ENCODE data around the gene WNT11. TPM values are rescaled to one million over a fixed set of nuclear protein-coding genes. Genes with fewer than 3 reads are reported as not detected.

WNT11 gene
- total RNA-seq, result 1 to 10 TPM; 3.6 to 3.8 TPM

- peak within 1 kb of the TSS; percentile 50 to 58 for H3K9ac ChIP-seq (ENCODE audit: low read depth in 2 of 2, low read length in 2 of 2)
- peaks cover 38% of the 10 kb centered on the region for H3K27me3 ChIP-seq
- peak; percentile 79 for DNase-seq
- H3K9me3 ChIP-seq, result no peaks in the 10 kb centered on the region
- H3K4me1 ChIP-seq, result peaks cover 27% of the 10 kb centered on the region
- TF ChIP-seq, protein P1, sequence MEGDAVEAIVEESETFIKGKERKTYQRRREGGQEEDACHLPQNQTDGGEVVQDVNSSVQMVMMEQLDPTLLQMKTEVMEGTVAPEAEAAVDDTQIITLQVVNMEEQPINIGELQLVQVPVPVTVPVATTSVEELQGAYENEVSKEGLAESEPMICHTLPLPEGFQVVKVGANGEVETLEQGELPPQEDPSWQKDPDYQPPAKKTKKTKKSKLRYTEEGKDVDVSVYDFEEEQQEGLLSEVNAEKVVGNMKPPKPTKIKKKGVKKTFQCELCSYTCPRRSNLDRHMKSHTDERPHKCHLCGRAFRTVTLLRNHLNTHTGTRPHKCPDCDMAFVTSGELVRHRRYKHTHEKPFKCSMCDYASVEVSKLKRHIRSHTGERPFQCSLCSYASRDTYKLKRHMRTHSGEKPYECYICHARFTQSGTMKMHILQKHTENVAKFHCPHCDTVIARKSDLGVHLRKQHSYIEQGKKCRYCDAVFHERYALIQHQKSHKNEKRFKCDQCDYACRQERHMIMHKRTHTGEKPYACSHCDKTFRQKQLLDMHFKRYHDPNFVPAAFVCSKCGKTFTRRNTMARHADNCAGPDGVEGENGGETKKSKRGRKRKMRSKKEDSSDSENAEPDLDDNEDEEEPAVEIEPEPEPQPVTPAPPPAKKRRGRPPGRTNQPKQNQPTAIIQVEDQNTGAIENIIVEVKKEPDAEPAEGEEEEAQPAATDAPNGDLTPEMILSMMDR (IDR thresholded peaks at IDR 0.05), result no peak
- peak within 1 kb of the TSS; percentile 71 for H3K4me3 ChIP-seq
- no peaks in the 10 kb centered on the region for H3K36me3 ChIP-seq
- H3K27ac ChIP-seq, result no peak within 1 kb of the TSS
- intact Hi-C loops (cut with DNase I), result loop anchor here (2.0 kb wide), 1 partner anchor 112 kb away; no protein-coding TSS in a partner anchor
Measured at GRCh38 chr11:76206327-76207081, at the start of gene WNT11. Gene WNT11 (minus strand): TSS chr11:76206502. CDS start chr11:76206407, 95 bp downstream.

DNA sequence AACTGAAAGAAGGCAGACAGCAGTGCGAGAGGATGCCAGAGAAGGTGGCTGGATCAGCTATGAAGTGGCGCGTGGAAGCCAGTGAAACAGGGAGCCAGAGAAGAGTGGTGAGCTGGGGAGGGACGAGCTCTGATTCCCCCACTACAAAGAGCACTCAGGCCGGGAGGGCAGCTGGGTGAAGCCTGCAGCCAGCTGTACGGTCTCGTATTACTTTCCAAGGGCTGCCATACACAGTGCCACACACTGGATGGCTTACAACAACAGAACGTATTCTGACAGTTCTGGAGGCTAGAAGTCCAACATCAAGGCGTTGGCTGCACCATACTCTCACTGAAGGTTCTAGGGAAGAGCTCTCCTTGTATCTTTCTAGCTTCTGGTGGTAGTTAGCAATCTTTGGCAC is 47.1 kb upstream of the WNT11 start:
- no peak for DNase-seq
- H3K27me3 ChIP-seq, result no peaks in the 10 kb centered on the region
- H3K9ac ChIP-seq (ENCODE audit: low read depth in 2 of 2, low read length in 2 of 2), result no peak overlapping the region
- H3K27ac ChIP-seq, result no peak overlapping the region
- H3K36me3 ChIP-seq, result no peaks in the 10 kb centered on the region
- H3K4me3 ChIP-seq, result no peak overlapping the region
- TF ChIP-seq, protein P1 (IDR thresholded peaks at IDR 0.05), result no peak
- intact Hi-C loops (cut with DNase I), result no loop called here
- no peaks in the 10 kb centered on the region for H3K4me1 ChIP-seq
- no peaks in the 10 kb centered on the region for H3K9me3 ChIP-seq

DNA sequence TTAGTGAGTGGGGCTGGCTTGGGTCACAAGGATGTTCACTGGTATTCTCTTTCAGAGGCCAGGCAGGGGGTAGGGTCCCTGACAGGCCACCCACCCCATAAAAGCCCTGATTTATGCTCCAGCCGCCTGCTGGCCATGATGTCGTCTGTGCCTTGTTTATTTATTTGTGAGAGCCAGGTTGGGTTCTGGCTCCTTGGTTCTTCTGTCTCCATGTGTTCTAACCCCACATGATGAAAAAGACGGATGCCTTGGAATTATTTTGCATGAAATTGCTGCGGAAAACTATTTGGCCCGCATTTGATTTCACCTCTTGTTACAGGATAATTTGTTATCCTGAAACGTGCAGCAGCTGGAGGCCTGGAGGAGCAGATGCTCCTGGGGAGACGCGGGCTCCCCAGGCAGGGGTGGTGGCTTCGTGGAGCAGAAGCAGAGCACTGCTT is 46.3 kb upstream of the WNT11 start:
- no peaks in the 10 kb centered on the region for H3K36me3 ChIP-seq
- no peaks in the 10 kb centered on the region for H3K9me3 ChIP-seq
- no peaks in the 10 kb centered on the region for H3K27me3 ChIP-seq
- intact Hi-C loops (cut with DNase I), result no loop called here
- TF ChIP-seq, protein P1 (IDR thresholded peaks at IDR 0.05), result no peak
- H3K27ac ChIP-seq, result no peak overlapping the region
- H3K4me3 ChIP-seq, result no peak overlapping the region
- no peak for DNase-seq
- H3K9ac ChIP-seq (ENCODE audit: low read depth in 2 of 2, low read length in 2 of 2), result no peak overlapping the region
- no peaks in the 10 kb centered on the region for H3K4me1 ChIP-seq

GRCh38 chr11:76251576-76251975 is 45.3 kb upstream of the WNT11 start:
- Histone ChIP-seq H3K27ac (no peak overlapping the region), H3K4me1 (no peaks in the 10 kb centered on the region), H3K27me3 (no peaks in the 10 kb centered on the region), H3K4me3 (no peak overlapping the region), H3K9me3 (no peaks in the 10 kb centered on the region), H3K36me3 (no peaks in the 10 kb centered on the region), H3K9ac (ENCODE audit: low read depth in 2 of 2, low read length in 2 of 2) (no peak overlapping the region)
- no peak for DNase-seq
- intact Hi-C loops (cut with DNase I), result no loop called here
- TF ChIP-seq, protein P1 (IDR thresholded peaks at IDR 0.05), result no peak

GRCh38 chr11:76251226-76251575 is 44.9 kb upstream of the WNT11 start:
- TF ChIP-seq, protein P1 (IDR thresholded peaks at IDR 0.05), result no peak
- no peaks in the 10 kb centered on the region for H3K36me3 ChIP-seq
- intact Hi-C loops (cut with DNase I), result no loop called here
- H3K27me3 ChIP-seq, result no peaks in the 10 kb centered on the region
- no peaks in the 10 kb centered on the region for H3K4me1 ChIP-seq
- no peaks in the 10 kb centered on the region for H3K9me3 ChIP-seq
- H3K4me3 ChIP-seq, result no peak overlapping the region
- H3K27ac ChIP-seq, result no peak overlapping the region
- no peak overlapping the region for H3K9ac ChIP-seq (ENCODE audit: low read depth in 2 of 2, low read length in 2 of 2)
- no peak for DNase-seq
